HepG2 (cell line): ENCODE measurements around the gene DMRT1. TPM values are rescaled to one million over a fixed set of nuclear protein-coding genes. Genes with fewer than 3 reads are reported as not detected.

Source experiments
- KLF16 ChIP-seq, 2 experiments: sonication (generic) in 1 of 2; formaldehyde crosslinking in 1 of 2; IDR thresholded peaks; 2 replicates each; pipeline versions ENCODE4 v1.6.1 to v1.8.0; 2016 to 2023; ENCODE audit warnings: missing genetic modification reagents in 2 of 2, missing compliant biosample characterization in 1 of 2
- ZNF274 ChIP-seq: sonication (generic); formaldehyde crosslinking; IDR thresholded peaks from 2 replicates; pipeline ENCODE4 v1.5.1; 2020; ENCODE audit warnings: mild to moderate bottlenecking, missing genetic modification reagents
- ZNF605 ChIP-seq: sonication (generic); formaldehyde crosslinking; IDR thresholded peaks from 2 replicates; pipeline ENCODE4 v1.8.0; 2022; ENCODE audit warnings: mild to moderate bottlenecking, missing genetic modification reagents
- polyA plus RNA-seq, 8 experiments: library from polyadenylated mRNA; depleted of rRNA in 3 of 8; stranded (reverse) in 7 of 8; unstranded in 1 of 8; fragments of >200 nt; fragmentation: Illumina TruSeq in 4 of 8; extraction: Trizol in 4 of 8; gene quantifications; 2 replicates each; pipeline versions ENCODE4 v1.2.1 to v1.2.3, GENCODE V29; 2011 to 2016; ENCODE audit warnings: low read depth in 4 of 8, missing spikeins in 1 of 8, mixed read lengths in 1 of 8; ENCODE audit not compliant: insufficient read depth in 1 of 8
- total RNA-seq, 5 experiments: library from RNA; depleted of rRNA; stranded (reverse); fragments of >200 nt; fragmentation: Illumina TruSeq; extraction: Trizol; gene quantifications; 2 replicates each; pipeline ENCODE4 v1.2.3, GENCODE V29; 2016; ENCODE audit warnings: low read depth in 1 of 5
- TF ChIP-seq, protein P1 (sequence below): IDR thresholded peaks from 2 replicates; pipeline ENCODE4 v1.6.1; 2012; ENCODE audit warnings: low read depth, low read length, improper control_type of control experiment
- TF ChIP-seq, protein P2 (sequence below): sonication (generic); formaldehyde crosslinking; IDR thresholded peaks from 2 replicates; pipeline ENCODE4 v1.8.1; 2023; ENCODE audit warnings: missing genetic modification reagents, inconsistent platforms, borderline replicate concordance
- TF ChIP-seq, protein P3 (sequence below): sonication (generic); formaldehyde crosslinking; conservative IDR thresholded peaks from 2 replicates; pipeline ENCODE4 v1.8.0; 2022; ENCODE audit warnings: mild to moderate bottlenecking, moderate library complexity, missing genetic modification reagents
- TF ChIP-seq, protein P4 (sequence below): sonication (generic); formaldehyde crosslinking; IDR thresholded peaks from 2 replicates; pipeline ENCODE4 v1.4.0; 2020; ENCODE audit warnings: missing genetic modification reagents

Gene DMRT1
- total and polyA plus RNA-seq, 2 of the 13 experiments (the other 11 are each of a cell fraction or from before 2014, with no cell fraction given), result not detected

DNA sequence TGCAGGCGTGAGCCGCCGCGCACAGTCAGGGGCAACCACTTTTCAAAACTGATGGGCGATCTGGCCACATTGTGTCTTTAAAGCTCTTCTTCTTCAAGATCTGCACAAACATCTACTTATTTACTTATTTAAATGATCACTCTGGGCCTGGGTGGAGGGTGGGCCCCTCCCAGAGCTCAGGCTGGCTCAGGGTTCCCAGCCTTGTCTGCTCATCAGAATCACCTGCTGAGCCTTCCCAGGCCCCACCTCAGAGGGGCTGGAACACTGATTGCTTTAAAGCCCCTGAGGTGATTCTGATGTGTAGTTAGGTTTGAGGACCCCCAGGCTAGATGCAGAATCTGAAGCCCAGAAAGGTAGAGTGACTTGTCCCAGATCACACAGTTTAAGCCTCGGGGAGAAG lies 45.6 kb upstream of the DMRT1 start (continued):
- TF ChIP-seq, protein P1, sequence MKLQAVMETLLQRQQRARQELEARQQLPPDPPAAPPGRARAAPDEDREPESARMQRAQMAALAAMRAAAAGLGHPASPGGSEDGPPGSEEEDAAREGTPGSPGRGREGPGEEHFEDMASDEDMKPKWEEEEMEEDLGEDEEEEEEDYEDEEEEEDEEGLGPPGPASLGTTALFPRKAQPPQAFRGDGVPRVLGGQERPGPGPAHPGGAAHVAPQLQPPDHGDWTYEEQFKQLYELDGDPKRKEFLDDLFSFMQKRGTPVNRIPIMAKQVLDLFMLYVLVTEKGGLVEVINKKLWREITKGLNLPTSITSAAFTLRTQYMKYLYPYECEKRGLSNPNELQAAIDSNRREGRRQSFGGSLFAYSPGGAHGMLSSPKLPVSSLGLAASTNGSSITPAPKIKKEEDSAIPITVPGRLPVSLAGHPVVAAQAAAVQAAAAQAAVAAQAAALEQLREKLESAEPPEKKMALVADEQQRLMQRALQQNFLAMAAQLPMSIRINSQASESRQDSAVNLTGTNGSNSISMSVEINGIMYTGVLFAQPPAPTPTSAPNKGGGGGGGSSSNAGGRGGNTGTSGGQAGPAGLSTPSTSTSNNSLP, result no peak
- TF ChIP-seq ZNF274 (CRISPR knock-in tag) (no peak), ZNF605 (CRISPR knock-in tag) (no peak), KLF16 (CRISPR knock-in tag; IDR thresholded peaks at IDR 0.05) (no peak)
- TF ChIP-seq, protein P2, sequence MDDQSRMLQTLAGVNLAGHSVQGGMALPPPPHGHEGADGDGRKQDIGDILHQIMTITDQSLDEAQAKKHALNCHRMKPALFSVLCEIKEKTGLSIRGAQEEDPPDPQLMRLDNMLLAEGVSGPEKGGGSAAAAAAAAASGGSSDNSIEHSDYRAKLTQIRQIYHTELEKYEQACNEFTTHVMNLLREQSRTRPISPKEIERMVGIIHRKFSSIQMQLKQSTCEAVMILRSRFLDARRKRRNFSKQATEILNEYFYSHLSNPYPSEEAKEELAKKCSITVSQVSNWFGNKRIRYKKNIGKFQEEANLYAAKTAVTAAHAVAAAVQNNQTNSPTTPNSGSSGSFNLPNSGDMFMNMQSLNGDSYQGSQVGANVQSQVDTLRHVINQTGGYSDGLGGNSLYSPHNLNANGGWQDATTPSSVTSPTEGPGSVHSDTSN (CRISPR knock-in tag), result no peak
- TF ChIP-seq, protein P3, sequence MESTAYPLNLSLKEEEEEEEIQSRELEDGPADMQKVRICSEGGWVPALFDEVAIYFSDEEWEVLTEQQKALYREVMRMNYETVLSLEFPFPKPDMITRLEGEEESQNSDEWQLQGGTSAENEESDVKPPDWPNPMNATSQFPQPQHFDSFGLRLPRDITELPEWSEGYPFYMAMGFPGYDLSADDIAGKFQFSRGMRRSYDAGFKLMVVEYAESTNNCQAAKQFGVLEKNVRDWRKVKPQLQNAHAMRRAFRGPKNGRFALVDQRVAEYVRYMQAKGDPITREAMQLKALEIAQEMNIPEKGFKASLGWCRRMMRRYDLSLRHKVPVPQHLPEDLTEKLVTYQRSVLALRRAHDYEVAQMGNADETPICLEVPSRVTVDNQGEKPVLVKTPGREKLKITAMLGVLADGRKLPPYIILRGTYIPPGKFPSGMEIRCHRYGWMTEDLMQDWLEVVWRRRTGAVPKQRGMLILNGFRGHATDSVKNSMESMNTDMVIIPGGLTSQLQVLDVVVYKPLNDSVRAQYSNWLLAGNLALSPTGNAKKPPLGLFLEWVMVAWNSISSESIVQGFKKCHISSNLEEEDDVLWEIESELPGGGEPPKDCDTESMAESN (CRISPR knock-in tag), result no peak
- TF ChIP-seq, protein P4, sequence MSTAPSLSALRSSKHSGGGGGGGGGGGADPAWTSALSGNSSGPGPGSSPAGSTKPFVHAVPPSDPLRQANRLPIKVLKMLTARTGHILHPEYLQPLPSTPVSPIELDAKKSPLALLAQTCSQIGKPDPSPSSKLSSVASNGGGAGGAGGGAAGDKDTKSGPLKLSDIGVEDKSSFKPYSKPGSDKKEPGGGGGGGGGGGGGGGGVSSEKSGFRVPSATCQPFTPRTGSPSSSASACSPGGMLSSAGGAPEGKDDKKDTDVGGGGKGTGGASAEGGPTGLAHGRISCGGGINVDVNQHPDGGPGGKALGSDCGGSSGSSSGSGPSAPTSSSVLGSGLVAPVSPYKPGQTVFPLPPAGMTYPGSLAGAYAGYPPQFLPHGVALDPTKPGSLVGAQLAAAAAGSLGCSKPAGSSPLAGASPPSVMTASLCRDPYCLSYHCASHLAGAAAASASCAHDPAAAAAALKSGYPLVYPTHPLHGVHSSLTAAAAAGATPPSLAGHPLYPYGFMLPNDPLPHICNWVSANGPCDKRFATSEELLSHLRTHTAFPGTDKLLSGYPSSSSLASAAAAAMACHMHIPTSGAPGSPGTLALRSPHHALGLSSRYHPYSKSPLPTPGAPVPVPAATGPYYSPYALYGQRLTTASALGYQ (CRISPR knock-in tag), result no peak
